Naive thymus-derived CD8-positive, alpha-beta T cell (primary cell): Measurements from ENCODE around the gene MARCHF10. TPM values are rescaled to one million over a fixed set of nuclear protein-coding genes. Genes with fewer than 3 reads are reported as not detected.

ENCODE experiments used
- ATAC-seq, 2 donors: fragments of 150-1000 bp; cut with Tn5 transposase in 1 of 2; sonication (Bioruptor Pico), chemical (Tn5 transposase) in 1 of 2; 1 replicate in 1 of 2; 2 replicates in 1 of 2; pipeline ENCODE4 v1.10.0; 2021; ENCODE audit warnings: mild to moderate bottlenecking in 2 of 2, moderate library complexity in 2 of 2
- POLR2A ChIA-PET: fragments of 350-600 bp; sonication (Branson Sonifier 250); formaldehyde crosslinking; loops from one replicate; lab custom pipeline; 2021; ENCODE audit warnings: antibody characterized with exemption; lab: Charles Lee
- DNase-seq, 10 donors: peaks; one replicate each; pipeline versions ENCODE4 v3.0.0 to v3.0.0-alpha.2; 2020 to 2022
- H3K27ac Mint-ChIP-seq, 10 donors: one replicate each; pipeline ENCODE4 v1.8.0; 2020 to 2022; ENCODE audit warnings: mild to moderate bottlenecking in 10 of 10, mixed read lengths in 10 of 10, moderate library complexity in 4 of 10, inconsistent platforms in 1 of 10
- H3K27me3 Mint-ChIP-seq, 5 donors: one replicate each; pipeline ENCODE4 v1.8.0; 2021 to 2022; ENCODE audit warnings: mixed read lengths in 5 of 5
- H3K36me3 Mint-ChIP-seq, 3 donors: one replicate each; pipeline ENCODE4 v1.8.0; 2020 to 2022; ENCODE audit warnings: mixed read lengths in 3 of 3, mild to moderate bottlenecking in 2 of 3, inconsistent platforms in 1 of 3
- H3K4me1 Mint-ChIP-seq, 4 donors: one replicate each; pipeline ENCODE4 v1.8.0; 2021 to 2022; ENCODE audit warnings: mixed read lengths in 4 of 4
- H3K4me3 Mint-ChIP-seq, 10 donors: one replicate each; pipeline ENCODE4 v1.8.0; 2020 to 2022; ENCODE audit warnings: mild to moderate bottlenecking in 10 of 10, mixed read lengths in 10 of 10, moderate library complexity in 6 of 10, inconsistent platforms in 1 of 10
- H3K9me3 Mint-ChIP-seq, 9 donors: one replicate each; pipeline ENCODE4 v1.8.0; 2020 to 2022; ENCODE audit warnings: mixed read lengths in 9 of 9, mild to moderate bottlenecking in 3 of 9, inconsistent platforms in 1 of 9, moderate library complexity in 1 of 9
- polyA plus RNA-seq, 3 donors: library from polyadenylated mRNA; unstranded; fragments of 300-500 nt; fragmentation: Illumina TruSeq; gene quantifications; one replicate each; pipeline ENCODE4 v1.2.3, GENCODE V29; 2021
- total RNA-seq, 8 experiments: library from RNA in 2 of 8; stranded (reverse) in 2 of 8; gene quantifications; one replicate each; pipeline ENCODE4 v1.2.3 and lab custom pipeline; 2021 to 2026

MARCHF10 gene
- total and polyA plus RNA-seq, 5 experiments from 2014 or later: 0.42 to 1.7 (median 0.69) TPM

GRCh38 chr17:62661337-62661736, 146.8 kb downstream of the MARCHF10 start:
- peak overlapping the region in 1 of 10 donors; percentile 36 for H3K27ac Mint-ChIP-seq
- ATAC-seq (no peak), DNase-seq (no peak)
- POLR2A ChIA-PET: no interaction called here
- no peak overlapping the region for H3K4me3 Mint-ChIP-seq
- peaks cover 6 to 26% (median 10%) of the 10 kb centered on the region in 9 donors for H3K9me3 Mint-ChIP-seq
- H3K4me1 Mint-ChIP-seq: no peaks in the 10 kb centered on the region
- peaks cover 0 to 1% (median 0%) of the 10 kb centered on the region in 5 donors for H3K27me3 Mint-ChIP-seq
- peaks cover 0 to 11% (median 10%) of the 10 kb centered on the region in 3 donors for H3K36me3 Mint-ChIP-seq

- ATAC-seq (no peak), DNase-seq (no peak)
- H3K4me3 Mint-ChIP-seq: no peak overlapping the region
- H3K36me3 Mint-ChIP-seq: peaks cover 0 to 11% (median 10%) of the 10 kb centered on the region in 3 donors
- peak overlapping the region in 1 of 10 donors; percentile 42 for H3K27ac Mint-ChIP-seq
- POLR2A ChIA-PET: no interaction called here
- no peaks in the 10 kb centered on the region for H3K4me1 Mint-ChIP-seq
- peaks cover 0 to 1% (median 0%) of the 10 kb centered on the region in 5 donors for H3K27me3 Mint-ChIP-seq
- H3K9me3 Mint-ChIP-seq: peaks cover 6 to 26% (median 10%) of the 10 kb centered on the region in 9 donors
Observed at GRCh38 chr17:62660629-62661118, 147.4 kb downstream of the MARCHF10 start.

GRCh38 chr17:62658136-62658920, 149.8 kb downstream of the MARCHF10 start:
- DNase-seq (no peak), ATAC-seq (no peak)
- Mint-ChIP-seq H3K27ac (peak overlapping the region in 1 of 10 donors; percentile 63), H3K27me3 (peaks cover 0 to 1% (median 0%) of the 10 kb centered on the region in 5 donors), H3K9me3 (peaks cover 6 to 26% (median 10%) of the 10 kb centered on the region in 9 donors), H3K4me3 (no peak overlapping the region), H3K4me1 (peaks cover 1 to 9% (median 4%) of the 10 kb centered on the region in 4 donors), H3K36me3 (peaks cover 0 to 11% (median 10%) of the 10 kb centered on the region in 3 donors)
- POLR2A ChIA-PET: no interaction called here

- no peak overlapping the region for H3K4me3 Mint-ChIP-seq
- POLR2A ChIA-PET: no interaction called here
- DNase-seq (no peak), ATAC-seq (no peak)
- H3K36me3 Mint-ChIP-seq: peaks cover 0 to 11% (median 10%) of the 10 kb centered on the region in 3 donors
- peak overlapping the region in 1 of 10 donors; percentile 63 for H3K27ac Mint-ChIP-seq
- H3K9me3 Mint-ChIP-seq: peaks cover 6 to 26% (median 10%) of the 10 kb centered on the region in 9 donors
- peaks cover 0 to 1% (median 0%) of the 10 kb centered on the region in 5 donors for H3K27me3 Mint-ChIP-seq
- H3K4me1 Mint-ChIP-seq: peaks cover 3 to 13% (median 8%) of the 10 kb centered on the region in 4 donors
Observed at GRCh38 chr17:62657690-62658089, 150.4 kb downstream of the MARCHF10 start.

GRCh38 chr17:62657145-62657665, 150.9 kb downstream of the MARCHF10 start:
- Mint-ChIP-seq H3K4me3 (no peak overlapping the region), H3K27me3 (peaks cover 0 to 1% (median 0%) of the 10 kb centered on the region in 5 donors), H3K9me3 (peaks cover 6 to 26% (median 10%) of the 10 kb centered on the region in 9 donors), H3K4me1 (peaks cover 6 to 16% (median 12%) of the 10 kb centered on the region in 4 donors), H3K27ac (peak overlapping the region in 1 of 10 donors; percentile 29), H3K36me3 (peaks cover 0 to 11% (median 10%) of the 10 kb centered on the region in 3 donors)
- POLR2A ChIA-PET: no interaction called here
- ATAC-seq (no peak), DNase-seq (no peak)

- Mint-ChIP-seq H3K9me3 (peaks cover 6 to 22% (median 8%) of the 10 kb centered on the region in 9 donors), H3K36me3 (peaks cover 0 to 9% (median 8%) of the 10 kb centered on the region in 3 donors), H3K27me3 (peaks cover 0 to 1% (median 0%) of the 10 kb centered on the region in 5 donors), H3K4me3 (no peak overlapping the region), H3K27ac (peak overlapping the region in 2 of 10 donors; percentile 29), H3K4me1 (peaks cover 8 to 22% (median 19%) of the 10 kb centered on the region in 4 donors)
- POLR2A ChIA-PET: no interaction called here
- no peak for ATAC-seq
- DNase-seq: no peak
Observed at GRCh38 chr17:62656446-62656845, 151.7 kb downstream of the MARCHF10 start.

- peaks cover 8 to 22% (median 19%) of the 10 kb centered on the region in 4 donors for H3K4me1 Mint-ChIP-seq
- DNase-seq: no peak
- POLR2A ChIA-PET: interaction anchor here (0.7 to 0.8 kb wide), 2 partner anchors 311 to 1948 kb away, joined by 6 to 7 read pairs; no protein-coding TSS in a partner anchor
- H3K36me3 Mint-ChIP-seq: peaks cover 0 to 3% (median 2%) of the 10 kb centered on the region in 3 donors
- peaks cover 0 to 14% (median 3%) of the 10 kb centered on the region in 9 donors for H3K9me3 Mint-ChIP-seq
- no peak for ATAC-seq
- peaks cover 0 to 1% (median 0%) of the 10 kb centered on the region in 5 donors for H3K27me3 Mint-ChIP-seq
- peak overlapping the region in 1 of 10 donors; percentile 34 for H3K4me3 Mint-ChIP-seq
- H3K27ac Mint-ChIP-seq: peak overlapping the region in 1 of 10 donors; percentile 2
Observed at GRCh38 chr17:62655656-62656055, 152.5 kb downstream of the MARCHF10 start.

- no peak for DNase-seq
- Mint-ChIP-seq H3K27ac (peak overlapping the region in 9 of 10 donors; percentile 51 to 94 (median 90)), H3K4me3 (peak overlapping the region; percentile 85 to 98 (median 90)), H3K4me1 (peaks cover 8 to 22% (median 19%) of the 10 kb centered on the region in 4 donors), H3K27me3 (peaks cover 0 to 1% (median 0%) of the 10 kb centered on the region in 5 donors), H3K36me3 (no peaks in the 10 kb centered on the region), H3K9me3 (peaks cover 0 to under 1% (median 0%) of the 10 kb centered on the region in 9 donors)
- POLR2A ChIA-PET: interaction anchor here (0.6 to 1.2 kb wide), 2 partner anchors 61 to 69 kb away, joined by 3 read pairs; no protein-coding TSS in a partner anchor
- no peak for ATAC-seq
Observed at GRCh38 chr17:62653826-62654761, 154.0 kb downstream of the MARCHF10 start.

GRCh38 chr17:62653002-62653825, 154.9 kb downstream of the MARCHF10 start:
- ATAC-seq (peak; percentile 78 to 88), DNase-seq (peak; percentile 22 to 71 (median 50))
- Mint-ChIP-seq H3K4me3 (peak overlapping the region; percentile 85 to 98 (median 90)), H3K27me3 (no peaks in the 10 kb centered on the region), H3K9me3 (no peaks in the 10 kb centered on the region), H3K27ac (peak overlapping the region; percentile 26 to 94 (median 88)), H3K36me3 (no peaks in the 10 kb centered on the region), H3K4me1 (peaks cover 8 to 22% (median 19%) of the 10 kb centered on the region in 4 donors)
- POLR2A ChIA-PET: interaction anchor here (0.6 to 1.2 kb wide), 2 partner anchors 60 to 70 kb away, joined by 3 read pairs; no protein-coding TSS in a partner anchor

- peak in 9 of 10 donors; percentile 14 to 71 (median 41) for DNase-seq
- Mint-ChIP-seq H3K4me1 (peaks cover 8 to 22% (median 19%) of the 10 kb centered on the region in 4 donors), H3K27me3 (no peaks in the 10 kb centered on the region), H3K36me3 (no peaks in the 10 kb centered on the region), H3K4me3 (peak overlapping the region; percentile 85 to 98 (median 90)), H3K27ac (peak overlapping the region; percentile 84 to 95 (median 93)), H3K9me3 (no peaks in the 10 kb centered on the region)
- ATAC-seq: peak; percentile 36 to 63
- POLR2A ChIA-PET: no interaction called here
Observed at GRCh38 chr17:62652251-62653001, 155.7 kb downstream of the MARCHF10 start.
